T-helper 1 cell treated with Interleukin-12 subunit alpha and Interleukin-12 subunit beta and Interleukin-4 antibody, amounts not matched to agents 30 ng/mL and 1 ng/mL, for 36 hours (primary cell): Measurements from ENCODE around the gene NNMT. TPM values are rescaled to one million over a fixed set of nuclear protein-coding genes. Genes with fewer than 3 reads are reported as not detected.

Source experiments
- intact Hi-C: fragments of 100-400 bp; cut with micrococcal nuclease; formaldehyde crosslinking; loops from one replicate; pipeline ENCODE4 v1.15.1; 2024
- total RNA-seq: library from RNA; stranded (reverse); gene quantifications from 2 replicates; pipeline ENCODE4 v1.2.3, GENCODE V29; 2022

Gene NNMT
- total RNA-seq, 1 donor from 2014 or later: not detected

GRCh38 chr11:114282488-114282887, 13.7 kb upstream of the NNMT start:
- intact Hi-C loops: no loop called here

DNA sequence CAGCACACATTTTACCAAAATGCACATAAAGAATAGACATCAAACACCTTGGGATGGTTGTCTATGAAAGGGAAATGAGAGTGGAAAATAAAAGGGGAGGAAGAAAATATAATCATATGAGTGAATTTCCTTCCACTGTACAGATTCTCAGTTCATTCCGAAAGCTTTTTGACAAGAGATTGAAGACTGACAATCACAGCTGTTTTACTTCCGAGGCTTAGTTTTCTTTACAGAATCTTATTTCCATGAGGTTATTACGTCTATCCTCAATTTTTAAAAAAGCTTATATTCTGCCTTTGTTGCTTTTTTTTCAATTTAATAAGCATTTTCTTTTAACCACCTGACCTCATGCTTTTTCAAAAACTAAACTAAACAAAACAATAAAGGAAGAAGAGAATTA, 12.8 kb upstream of the NNMT start:
- intact Hi-C loops: no loop called here

DNA sequence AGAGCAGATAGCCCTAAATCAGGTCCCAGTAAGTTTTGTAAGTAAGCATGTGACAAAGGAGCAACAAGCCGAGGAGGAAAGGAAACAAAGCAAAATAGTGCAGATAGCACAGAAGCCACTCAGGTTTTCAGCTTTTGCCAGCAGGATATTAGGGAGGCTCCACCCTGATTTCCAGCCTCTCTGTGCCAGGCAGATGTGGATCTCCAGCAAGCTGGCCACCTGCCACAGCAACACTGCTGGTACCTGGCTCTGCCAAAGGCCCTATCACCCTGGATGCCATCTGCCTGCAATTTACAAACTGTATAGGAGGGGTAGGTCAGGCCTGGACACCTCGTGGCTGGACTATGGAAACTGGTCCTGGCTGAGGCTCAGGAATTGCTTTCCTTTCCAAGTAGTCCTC, 12.2 kb upstream of the NNMT start:
- intact Hi-C loops: no loop called here

DNA sequence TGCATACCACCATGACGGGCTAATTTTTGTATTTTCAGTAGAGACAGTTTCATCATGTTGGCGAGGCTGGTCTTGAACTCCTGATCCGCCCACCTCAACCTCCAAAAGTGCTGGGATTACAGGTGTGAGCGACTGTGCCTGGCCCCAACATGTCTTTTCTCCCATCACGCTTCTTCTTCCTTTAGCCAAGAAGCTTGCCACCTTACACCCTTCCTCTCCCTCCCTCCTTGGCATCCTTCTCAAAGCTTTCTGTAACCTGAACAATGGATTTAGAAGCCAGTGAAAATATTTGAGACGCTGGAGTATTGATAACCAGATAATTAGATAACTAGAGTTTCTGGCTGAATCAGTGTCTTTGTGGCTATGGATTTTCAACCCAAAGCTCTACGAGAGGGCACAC, 11.3 kb upstream of the NNMT start:
- intact Hi-C loops: no loop called here

DNA sequence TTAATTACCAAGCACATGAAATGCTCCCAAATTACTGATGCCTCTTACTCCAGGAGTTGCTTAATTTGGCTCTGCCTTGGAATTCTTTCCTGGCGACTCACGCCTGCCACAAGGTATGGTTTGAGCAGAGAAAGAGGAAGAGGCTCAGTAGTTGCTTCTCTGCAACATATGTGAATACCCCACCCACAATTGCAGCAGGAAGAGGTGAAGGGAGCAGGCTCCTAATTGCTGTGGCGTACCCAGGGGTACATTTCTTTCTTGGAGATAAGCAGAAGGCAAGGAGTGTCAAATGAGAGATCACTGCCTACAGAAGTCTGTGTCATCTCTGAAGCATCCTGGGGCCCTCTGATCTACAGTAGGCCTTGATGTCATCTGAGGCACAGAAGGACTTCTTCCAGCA, 10.6 kb upstream of the NNMT start:
- intact Hi-C loops: no loop called here

GRCh38 chr11:114286229-114286628, 10.0 kb upstream of the NNMT start:
- intact Hi-C loops: no loop called here

GRCh38 chr11:114287154-114287553, 9.0 kb upstream of the NNMT start:
- intact Hi-C loops: no loop called here

- intact Hi-C loops: no loop called here
These were observed 8.1 kb upstream of the NNMT start for GRCh38 chr11:114288136-114288535.

DNA sequence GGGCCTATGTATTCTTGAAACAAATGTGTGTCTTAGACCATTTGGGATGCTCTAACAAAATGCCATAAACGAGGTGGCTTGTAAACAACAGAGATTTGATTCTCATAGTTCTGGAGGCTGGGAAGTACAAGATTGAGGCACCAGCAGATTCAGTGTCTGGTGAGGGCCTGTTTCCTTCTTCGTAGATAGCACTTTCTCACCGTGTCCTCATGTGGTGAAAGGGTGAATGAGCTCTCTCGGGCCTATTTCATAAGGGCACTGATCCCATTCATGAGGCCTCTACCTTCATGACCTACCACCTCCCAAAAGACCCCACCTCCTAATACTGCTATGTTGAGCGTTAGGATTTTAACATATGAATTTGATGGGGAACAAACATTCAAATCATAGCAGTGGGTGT, 6.4 kb upstream of the NNMT start:
- intact Hi-C loops: no loop called here

DNA sequence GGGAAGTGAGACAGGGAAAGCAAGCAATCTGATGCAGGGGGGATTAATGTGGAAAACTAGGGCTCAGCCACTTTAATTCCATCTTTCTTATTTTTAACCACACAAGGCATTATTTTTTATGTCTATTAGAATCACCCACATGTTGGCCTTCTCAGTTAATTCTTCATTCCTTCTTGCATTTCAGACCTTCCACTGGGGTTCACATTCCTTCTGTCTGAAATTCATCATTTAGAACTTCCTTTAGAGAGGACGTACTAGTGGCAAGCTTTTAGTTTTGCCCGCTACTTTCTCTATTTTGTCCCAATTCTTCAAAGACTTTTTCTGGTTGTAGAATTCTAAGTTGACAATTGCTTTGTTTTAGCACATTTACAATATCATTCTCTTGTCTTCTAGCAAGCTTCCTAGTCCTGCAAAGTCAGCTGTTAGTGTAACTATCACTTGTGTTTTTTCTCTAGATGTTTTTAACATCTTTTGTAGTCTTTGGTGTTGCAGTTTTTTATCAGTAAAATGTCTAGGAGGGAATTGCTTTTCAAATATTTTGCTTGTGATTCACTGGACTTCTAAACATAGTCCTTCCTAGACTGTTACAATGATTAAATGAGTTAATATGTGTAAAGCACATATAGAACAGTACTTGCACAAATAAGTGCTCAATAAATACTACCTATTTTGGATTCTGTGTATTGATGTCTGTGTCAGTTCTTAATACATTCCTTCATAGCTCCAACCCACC, 5.5 kb upstream of the NNMT start:
- intact Hi-C loops: no loop called here

DNA sequence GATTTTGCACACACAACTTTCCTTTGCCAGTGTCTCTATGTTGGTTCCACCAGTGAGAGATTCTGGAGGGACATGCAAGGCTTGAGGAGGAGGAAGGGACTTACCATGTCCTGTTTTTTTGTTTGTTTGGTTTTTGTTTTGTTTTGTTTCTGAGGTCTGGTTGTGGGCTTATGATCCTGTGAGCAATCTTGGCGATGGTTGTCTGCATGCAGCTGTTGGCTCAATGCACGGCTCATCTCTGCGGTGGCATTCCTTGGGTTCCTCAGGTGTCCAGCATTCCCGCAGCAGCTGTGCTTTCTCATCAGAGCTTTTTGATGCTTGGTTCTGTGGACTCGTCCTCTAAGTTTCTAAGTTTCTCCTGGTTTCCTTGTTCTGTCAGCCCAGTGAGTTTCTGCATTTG, 4.8 kb upstream of the NNMT start:
- intact Hi-C loops: no loop called here

DNA sequence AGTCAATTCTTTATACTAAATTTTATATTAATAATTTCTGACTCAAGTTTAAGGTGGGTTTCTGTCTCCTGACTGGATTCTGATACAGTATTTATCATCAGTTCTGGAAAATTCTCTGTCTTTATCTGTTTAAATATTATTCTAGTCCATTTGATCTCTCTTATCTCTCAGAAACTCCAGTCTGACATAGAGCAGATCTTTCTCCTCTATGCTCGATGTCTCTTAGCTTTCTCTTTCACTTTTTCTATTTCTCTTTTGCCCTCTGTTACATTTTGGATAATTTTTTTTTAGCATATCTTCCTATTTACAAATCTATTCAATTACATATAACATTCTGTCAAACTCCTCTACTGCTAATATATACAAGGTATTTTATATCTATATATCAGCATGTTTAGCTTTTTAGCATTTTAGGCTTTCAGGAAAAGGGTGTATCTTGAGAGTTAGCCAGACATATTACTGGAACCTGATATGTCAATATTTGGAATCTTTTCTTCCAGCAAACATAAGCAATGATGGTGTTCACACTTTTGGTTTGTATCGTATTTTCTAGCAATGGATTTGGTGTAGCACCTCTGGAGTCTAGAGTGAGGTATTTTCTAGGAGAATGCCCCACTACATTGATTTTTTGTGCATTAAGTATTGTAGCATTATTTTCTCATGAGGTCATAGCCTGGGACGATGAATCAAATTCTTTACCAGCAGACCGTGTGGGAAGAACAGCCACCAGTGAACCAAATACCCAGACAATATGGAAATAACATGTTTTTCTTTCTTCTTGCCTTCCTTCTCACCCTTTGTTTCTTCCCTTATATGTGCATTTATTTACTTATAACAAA, 4.1 kb upstream of the NNMT start:
- intact Hi-C loops: loop anchor here (1.0 kb wide), 1 partner anchor 147 kb away; the partner anchor contains the start of gene REXO2

- intact Hi-C loops: no loop called here
These were observed 2.9 kb upstream of the NNMT start for GRCh38 chr11:114293201-114293711.

- intact Hi-C loops: no loop called here
These were observed 590 bp downstream of the NNMT start for GRCh38 chr11:114296605-114297372.

GRCh38 chr11:114297806-114298709, 1.9 kb downstream of the NNMT start:
- intact Hi-C loops: no loop called here

DNA sequence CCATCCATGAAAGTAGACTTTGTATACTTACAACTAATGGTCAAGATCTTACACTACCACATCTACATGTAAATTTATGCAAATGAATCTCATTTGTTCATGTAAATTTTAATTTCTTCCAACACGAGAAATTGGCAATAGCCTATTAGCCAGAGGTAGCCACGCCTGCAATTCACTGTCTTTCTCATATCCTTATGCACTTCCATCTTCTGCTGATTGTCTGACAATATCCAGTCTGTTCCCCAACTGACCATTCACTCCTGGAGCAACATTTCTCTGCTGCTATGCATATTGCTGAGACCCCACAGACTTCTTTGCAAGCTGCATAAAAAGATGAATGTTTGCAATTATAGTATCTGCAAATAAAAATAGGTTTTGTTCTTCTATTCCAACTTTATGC, 2.5 kb downstream of the NNMT start:
- intact Hi-C loops: no loop called here

- intact Hi-C loops: no loop called here
These were observed 4.9 kb downstream of the NNMT start for GRCh38 chr11:114301088-114301487.

- intact Hi-C loops: no loop called here
These were observed 5.7 kb downstream of the NNMT start for GRCh38 chr11:114301927-114302326.

DNA sequence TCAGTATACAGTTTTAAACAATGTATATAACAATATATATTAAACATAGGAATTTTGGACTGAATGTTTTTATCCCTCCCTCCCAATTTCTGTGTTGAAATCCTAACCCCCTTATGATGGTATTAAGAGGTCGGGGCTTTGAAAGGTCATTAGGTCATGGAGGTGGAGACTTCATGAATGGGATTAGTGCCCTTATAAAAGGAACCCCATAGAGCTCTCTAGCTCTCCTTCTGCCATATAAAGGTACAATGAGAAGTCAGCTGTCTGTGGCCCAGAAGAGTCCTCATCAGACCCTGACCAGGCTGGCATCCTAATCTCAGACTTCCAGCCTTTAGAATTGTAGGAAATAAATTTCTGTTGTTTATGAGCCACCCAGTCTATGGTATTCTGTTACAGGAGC, 6.5 kb downstream of the NNMT start:
- intact Hi-C loops: no loop called here

GRCh38 chr11:114304065-114304464, 7.9 kb downstream of the NNMT start:
- intact Hi-C loops: no loop called here

DNA sequence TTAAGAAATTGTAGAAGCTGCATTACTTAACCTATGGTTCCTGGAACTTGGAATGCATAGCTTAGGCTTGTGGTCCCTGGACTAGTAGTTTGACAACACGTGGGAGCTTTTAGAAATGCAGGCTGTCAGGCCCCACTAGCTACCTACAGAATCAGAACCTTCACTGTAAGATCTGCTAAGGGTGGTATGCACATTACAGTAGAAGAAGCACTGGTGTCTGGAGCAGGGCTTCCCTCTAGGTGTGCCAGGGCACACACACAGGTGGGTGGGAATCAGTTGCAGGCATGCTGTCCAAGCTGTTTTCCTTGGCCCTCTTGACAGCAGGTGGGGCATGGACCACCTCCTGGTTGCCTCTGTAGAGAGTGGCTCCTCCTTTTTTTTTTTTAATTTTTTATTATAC, 8.8 kb downstream of the NNMT start:
- intact Hi-C loops: no loop called here
